ENCODE data around the gene ZNF444. TPM values are rescaled to one million over a fixed set of nuclear protein-coding genes. Genes with fewer than 3 reads are reported as not detected.
A peak's percentile ranks its signal among the peaks of the same experiment; 100 is the strongest.

Gene ZNF444
- total RNA-seq, 1 donor from 2014 or later: 33.1 TPM

GRCh38 chr19:56112313-56112709, 28.8 kb upstream of the ZNF444 start:
- no peaks in the 10 kb centered on the region for H3K27me3 Mint-ChIP-seq (ENCODE audit: low read depth)
- no peak for TF ChIP-seq CTCF (IDR thresholded peaks at IDR 0.05)
- peaks cover 55% of the 10 kb centered on the region for H3K4me1 Mint-ChIP-seq (ENCODE audit: low read depth)
- no peaks in the 10 kb centered on the region for H3K9me3 Mint-ChIP-seq (ENCODE audit: low read depth)
- no peaks in the 10 kb centered on the region for H3K36me3 Mint-ChIP-seq (ENCODE audit: low read depth)
- H3K27ac Mint-ChIP-seq (ENCODE audit: unreplicated experiment): peak overlapping the region; percentile 49
- no peak overlapping the region for H3K4me3 Mint-ChIP-seq (ENCODE audit: unreplicated experiment)
- DNase-seq (ENCODE audit: low spot score): no peak

GRCh38 chr19:56113074-56113632, 27.9 kb upstream of the ZNF444 start:
- Mint-ChIP-seq H3K4me3 (ENCODE audit: unreplicated experiment) (no peak overlapping the region), H3K36me3 (ENCODE audit: low read depth) (no peaks in the 10 kb centered on the region), H3K27me3 (ENCODE audit: low read depth) (no peaks in the 10 kb centered on the region), H3K9me3 (ENCODE audit: low read depth) (no peaks in the 10 kb centered on the region), H3K27ac (ENCODE audit: unreplicated experiment) (peak overlapping the region; percentile 65), H3K4me1 (ENCODE audit: low read depth) (peaks cover 55% of the 10 kb centered on the region)
- no peak for DNase-seq (ENCODE audit: low spot score)
- TF ChIP-seq CTCF (IDR thresholded peaks at IDR 0.05): no peak

- no peak for DNase-seq (ENCODE audit: low spot score)
- H3K27ac Mint-ChIP-seq (ENCODE audit: unreplicated experiment): peak overlapping the region; percentile 27
- H3K9me3 Mint-ChIP-seq (ENCODE audit: low read depth): no peaks in the 10 kb centered on the region
- no peak overlapping the region for H3K4me3 Mint-ChIP-seq (ENCODE audit: unreplicated experiment)
- TF ChIP-seq CTCF (IDR thresholded peaks at IDR 0.05): no peak
- no peaks in the 10 kb centered on the region for H3K27me3 Mint-ChIP-seq (ENCODE audit: low read depth)
- H3K4me1 Mint-ChIP-seq (ENCODE audit: low read depth): peaks cover 52% of the 10 kb centered on the region
- H3K36me3 Mint-ChIP-seq (ENCODE audit: low read depth): no peaks in the 10 kb centered on the region
These were observed 26.9 kb upstream of the ZNF444 start for GRCh38 chr19:56114051-56114777.

GRCh38 chr19:56114778-56115110, 26.3 kb upstream of the ZNF444 start:
- Mint-ChIP-seq H3K4me1 (ENCODE audit: low read depth) (peaks cover 55% of the 10 kb centered on the region), H3K4me3 (ENCODE audit: unreplicated experiment) (no peak overlapping the region), H3K36me3 (ENCODE audit: low read depth) (no peaks in the 10 kb centered on the region), H3K27ac (ENCODE audit: unreplicated experiment) (peak overlapping the region; percentile 27), H3K9me3 (ENCODE audit: low read depth) (no peaks in the 10 kb centered on the region), H3K27me3 (ENCODE audit: low read depth) (no peaks in the 10 kb centered on the region)
- no peak for TF ChIP-seq CTCF (IDR thresholded peaks at IDR 0.05)
- no peak for DNase-seq (ENCODE audit: low spot score)

- Mint-ChIP-seq H3K36me3 (ENCODE audit: low read depth) (no peaks in the 10 kb centered on the region), H3K4me1 (ENCODE audit: low read depth) (peaks cover 53% of the 10 kb centered on the region), H3K27me3 (ENCODE audit: low read depth) (no peaks in the 10 kb centered on the region), H3K4me3 (ENCODE audit: unreplicated experiment) (no peak overlapping the region), H3K27ac (ENCODE audit: unreplicated experiment) (no peak overlapping the region), H3K9me3 (ENCODE audit: low read depth) (no peaks in the 10 kb centered on the region)
- DNase-seq (ENCODE audit: low spot score): no peak
- no peak for TF ChIP-seq CTCF (IDR thresholded peaks at IDR 0.05)
These were observed 25.6 kb upstream of the ZNF444 start for GRCh38 chr19:56115490-56115889.

Measured in chondrocyte (in vitro differentiated cells).